Mucosa of rectum (tissue), 2 donors: Measurements from ENCODE around the gene SLITRK4.

Experiments
- H3K27ac ChIP-seq, 2 donors: one replicate each; pipeline ENCODE4 v1.7.0; 2013; ENCODE audit warnings: inconsistent platforms in 2 of 2, low read depth in 2 of 2, low read length in 2 of 2
- H3K27me3 ChIP-seq, 2 donors: one replicate each; pipeline ENCODE4 v1.7.0; 2013; ENCODE audit warnings: low read length in 2 of 2; ENCODE audit not compliant: control insufficient read depth in 2 of 2, insufficient read depth in 2 of 2
- H3K36me3 ChIP-seq, 2 donors: one replicate each; pipeline ENCODE4 v1.7.0; 2013; ENCODE audit warnings: low read length in 2 of 2; ENCODE audit not compliant: control insufficient read depth in 2 of 2, insufficient read depth in 2 of 2
- H3K4me1 ChIP-seq, 2 donors: one replicate each; pipeline ENCODE4 v1.7.0; 2013; ENCODE audit warnings: low read length in 2 of 2, mild to moderate bottlenecking in 1 of 2; ENCODE audit not compliant: control insufficient read depth in 2 of 2, insufficient read depth in 2 of 2
- H3K4me3 ChIP-seq, 2 donors: one replicate each; pipeline ENCODE4 v1.7.0; 2013; ENCODE audit warnings: low read length in 2 of 2
- H3K9ac ChIP-seq, 2 donors: one replicate each; pipeline ENCODE4 v1.7.0; 2013; ENCODE audit warnings: low read length in 2 of 2, low read depth in 1 of 2, mild to moderate bottlenecking in 1 of 2
- H3K9me3 ChIP-seq, 2 donors: one replicate each; pipeline ENCODE4 v1.7.0; 2013; ENCODE audit warnings: low read length in 2 of 2; ENCODE audit not compliant: control insufficient read depth in 2 of 2
- donor health status: healthy.
- donor health status: Normal muscosa, but diverticular disease.

SLITRK4 gene, protein sequence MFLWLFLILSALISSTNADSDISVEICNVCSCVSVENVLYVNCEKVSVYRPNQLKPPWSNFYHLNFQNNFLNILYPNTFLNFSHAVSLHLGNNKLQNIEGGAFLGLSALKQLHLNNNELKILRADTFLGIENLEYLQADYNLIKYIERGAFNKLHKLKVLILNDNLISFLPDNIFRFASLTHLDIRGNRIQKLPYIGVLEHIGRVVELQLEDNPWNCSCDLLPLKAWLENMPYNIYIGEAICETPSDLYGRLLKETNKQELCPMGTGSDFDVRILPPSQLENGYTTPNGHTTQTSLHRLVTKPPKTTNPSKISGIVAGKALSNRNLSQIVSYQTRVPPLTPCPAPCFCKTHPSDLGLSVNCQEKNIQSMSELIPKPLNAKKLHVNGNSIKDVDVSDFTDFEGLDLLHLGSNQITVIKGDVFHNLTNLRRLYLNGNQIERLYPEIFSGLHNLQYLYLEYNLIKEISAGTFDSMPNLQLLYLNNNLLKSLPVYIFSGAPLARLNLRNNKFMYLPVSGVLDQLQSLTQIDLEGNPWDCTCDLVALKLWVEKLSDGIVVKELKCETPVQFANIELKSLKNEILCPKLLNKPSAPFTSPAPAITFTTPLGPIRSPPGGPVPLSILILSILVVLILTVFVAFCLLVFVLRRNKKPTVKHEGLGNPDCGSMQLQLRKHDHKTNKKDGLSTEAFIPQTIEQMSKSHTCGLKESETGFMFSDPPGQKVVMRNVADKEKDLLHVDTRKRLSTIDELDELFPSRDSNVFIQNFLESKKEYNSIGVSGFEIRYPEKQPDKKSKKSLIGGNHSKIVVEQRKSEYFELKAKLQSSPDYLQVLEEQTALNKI

DNA sequence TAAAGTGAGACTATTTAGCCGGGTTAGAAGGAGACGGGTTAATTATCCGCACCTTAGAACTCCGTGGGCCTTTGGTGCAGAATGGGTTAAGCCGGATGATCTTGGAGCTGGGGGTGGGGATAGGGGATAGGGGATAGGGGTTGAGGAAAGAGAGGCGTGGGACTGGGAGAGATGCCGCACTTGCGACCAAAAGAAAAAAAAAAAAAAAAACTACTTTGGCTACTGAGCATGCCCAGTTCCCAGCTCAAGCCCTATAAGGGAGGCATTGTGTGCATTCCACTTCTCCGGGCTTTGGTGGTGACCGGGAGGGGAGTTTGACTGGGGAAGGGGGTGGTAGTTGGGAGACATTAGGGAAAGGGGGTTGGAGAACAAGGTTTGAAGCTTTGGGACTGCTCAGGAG, at the start of gene SLITRK4:
Gene SLITRK4 (minus strand): TSS at position 187 of the 400 bp plus-strand sequence. CDS start 4,993 bp downstream, outside the sequence.
- Histone ChIP-seq H3K27me3 (peaks cover 0 to 3% of the 10 kb centered on the region in 2 donors), H3K9ac (no peak within 1 kb of the TSS), H3K9me3 (no peaks in the 10 kb centered on the region), H3K4me3 (peak within 1 kb of the TSS in 1 of 2 donors; percentile 16), H3K36me3 (no peaks in the 10 kb centered on the region), H3K4me1 (peaks cover 0 to 2% of the 10 kb centered on the region in 2 donors), H3K27ac (no peak within 1 kb of the TSS)

- no peaks in the 10 kb centered on the region for H3K36me3 ChIP-seq
- H3K9ac ChIP-seq = no peak overlapping the region
- H3K9me3 ChIP-seq = no peaks in the 10 kb centered on the region
- no peak overlapping the region for H3K4me3 ChIP-seq
- no peaks in the 10 kb centered on the region for H3K27me3 ChIP-seq
- no peak overlapping the region for H3K27ac ChIP-seq
- H3K4me1 ChIP-seq = no peaks in the 10 kb centered on the region
Observed at GRCh38 chrX:143683486-143683885, 47.6 kb upstream of the SLITRK4 start.

DNA sequence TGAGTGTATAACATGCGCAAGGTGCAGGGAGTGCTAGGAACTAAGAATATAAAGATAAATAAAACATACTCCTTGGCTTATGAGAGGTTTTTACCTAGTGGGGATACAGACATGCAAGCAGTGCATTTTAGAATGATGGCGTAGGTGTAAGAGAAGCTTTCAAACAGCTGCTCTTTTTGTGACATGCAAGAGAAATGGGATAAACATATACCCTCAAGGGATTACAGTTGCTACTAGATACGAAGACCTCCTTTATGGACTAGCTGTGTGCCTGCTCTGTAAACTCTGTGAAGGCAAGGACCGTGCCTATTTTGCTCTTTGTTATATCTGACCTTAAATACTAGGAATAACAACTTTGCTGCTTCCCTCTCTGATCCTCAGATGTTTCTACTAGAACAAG, 39.0 kb upstream of the SLITRK4 start:
- Histone ChIP-seq H3K4me3 (no peak overlapping the region), H3K27ac (no peak overlapping the region), H3K9ac (no peak overlapping the region), H3K27me3 (no peaks in the 10 kb centered on the region), H3K36me3 (no peaks in the 10 kb centered on the region), H3K4me1 (no peaks in the 10 kb centered on the region), H3K9me3 (no peaks in the 10 kb centered on the region)

DNA sequence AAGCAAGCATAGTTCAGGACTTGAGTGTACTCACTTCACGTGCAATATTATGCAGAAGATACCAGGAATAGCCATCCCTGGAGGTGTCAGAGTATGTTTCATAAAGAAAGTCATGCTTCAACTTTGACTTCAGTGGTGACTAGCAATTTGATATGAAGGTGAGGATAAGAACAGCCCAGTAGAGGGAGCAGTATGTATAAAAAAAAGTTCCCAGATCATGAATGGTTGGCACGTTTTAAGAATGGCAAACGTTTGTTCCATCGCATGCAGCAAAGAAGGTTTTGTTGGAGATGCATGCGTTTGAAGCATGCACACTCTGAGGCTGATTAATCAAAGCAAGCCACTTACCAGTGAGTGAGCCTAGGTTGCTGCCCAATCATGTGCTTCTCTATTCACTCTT, 33.5 kb upstream of the SLITRK4 start:
- no peak overlapping the region for H3K4me3 ChIP-seq
- H3K27ac ChIP-seq = no peak overlapping the region
- H3K9ac ChIP-seq = no peak overlapping the region
- H3K4me1 ChIP-seq = no peaks in the 10 kb centered on the region
- no peaks in the 10 kb centered on the region for H3K9me3 ChIP-seq
- no peaks in the 10 kb centered on the region for H3K36me3 ChIP-seq
- no peaks in the 10 kb centered on the region for H3K27me3 ChIP-seq

DNA sequence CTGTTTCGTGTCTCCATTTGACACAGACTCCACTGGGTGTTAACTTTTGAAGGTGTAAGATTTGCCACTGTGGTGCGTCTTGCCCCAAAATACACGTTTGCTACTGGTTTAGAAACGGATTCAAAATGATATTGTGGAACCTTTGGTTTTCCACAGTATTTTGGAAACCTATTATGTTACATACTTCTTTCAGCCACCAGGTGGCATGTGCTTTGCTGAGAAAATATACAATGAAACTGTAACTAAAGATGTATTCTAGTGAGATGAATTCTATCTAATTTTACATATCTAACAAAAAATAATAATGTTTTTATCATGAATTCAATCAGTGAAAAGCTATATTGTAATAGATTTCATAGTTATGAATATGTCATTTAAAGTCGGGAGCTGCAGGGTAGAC, 28.4 kb upstream of the SLITRK4 start:
- Histone ChIP-seq H3K27me3 (no peaks in the 10 kb centered on the region), H3K4me1 (no peaks in the 10 kb centered on the region), H3K27ac (no peak overlapping the region)

GRCh38 chrX:143663755-143664154, 27.9 kb upstream of the SLITRK4 start:
- H3K9ac ChIP-seq = no peak overlapping the region
- no peak overlapping the region for H3K27ac ChIP-seq
- H3K4me1 ChIP-seq = no peaks in the 10 kb centered on the region
- H3K27me3 ChIP-seq = no peaks in the 10 kb centered on the region
- H3K9me3 ChIP-seq = no peaks in the 10 kb centered on the region
- H3K36me3 ChIP-seq = no peaks in the 10 kb centered on the region
- H3K4me3 ChIP-seq = no peak overlapping the region

More for the DNA sequence above, 28.4 kb upstream of the SLITRK4 start:
- Histone ChIP-seq H3K9me3 (no peaks in the 10 kb centered on the region), H3K9ac (no peak overlapping the region), H3K4me3 (no peak overlapping the region), H3K36me3 (no peaks in the 10 kb centered on the region)

DNA sequence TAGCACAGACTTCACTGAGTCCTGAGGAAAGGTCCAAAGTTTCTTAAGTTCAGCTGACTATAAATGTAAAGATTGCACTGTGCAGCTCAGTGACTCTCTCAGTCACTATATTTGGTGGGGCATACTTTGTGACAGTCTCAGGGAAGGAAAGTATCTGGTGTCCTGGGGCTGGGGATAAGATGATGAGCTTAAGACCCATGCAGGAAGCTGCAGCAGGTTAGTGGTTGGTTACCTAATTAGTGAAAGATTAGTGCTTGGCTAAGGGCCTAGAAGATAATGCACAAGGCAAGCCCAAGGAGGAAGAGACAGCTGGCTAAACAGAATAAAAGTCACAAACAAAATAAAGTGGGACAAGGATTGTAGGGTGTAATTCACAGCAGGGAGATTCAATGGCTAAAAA, 25.4 kb upstream of the SLITRK4 start:
- Histone ChIP-seq H3K9ac (no peak overlapping the region), H3K4me1 (no peaks in the 10 kb centered on the region), H3K4me3 (no peak overlapping the region), H3K27ac (no peak overlapping the region), H3K27me3 (no peaks in the 10 kb centered on the region), H3K9me3 (no peaks in the 10 kb centered on the region), H3K36me3 (no peaks in the 10 kb centered on the region)

- H3K36me3 ChIP-seq = no peaks in the 10 kb centered on the region
- no peak overlapping the region for H3K9ac ChIP-seq
- no peak overlapping the region for H3K4me3 ChIP-seq
- no peaks in the 10 kb centered on the region for H3K9me3 ChIP-seq
- H3K27ac ChIP-seq = no peak overlapping the region
- H3K4me1 ChIP-seq = no peaks in the 10 kb centered on the region
- no peaks in the 10 kb centered on the region for H3K27me3 ChIP-seq
Observed at GRCh38 chrX:143648705-143649104, 12.8 kb upstream of the SLITRK4 start.

DNA sequence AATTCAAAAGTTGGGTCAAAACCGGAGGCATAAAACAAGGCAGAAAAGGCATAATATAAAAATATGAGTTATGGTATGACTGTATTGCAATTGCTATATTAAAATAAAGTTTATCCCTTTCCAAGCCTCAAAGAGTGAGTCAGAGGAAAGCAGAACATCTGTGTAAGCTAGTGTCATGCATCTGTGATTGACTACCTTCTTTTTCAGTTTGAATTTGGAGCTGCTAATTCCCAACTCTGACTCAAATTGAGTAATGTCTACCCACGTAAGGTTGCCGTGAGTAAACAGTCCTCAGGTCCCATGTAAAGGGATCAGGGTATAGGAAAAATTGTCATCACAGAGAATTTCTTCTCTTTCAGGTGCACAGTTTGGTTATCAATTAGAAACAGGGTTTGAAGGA, 6.5 kb upstream of the SLITRK4 start:
- Histone ChIP-seq H3K9me3 (no peaks in the 10 kb centered on the region), H3K4me3 (no peak overlapping the region), H3K27ac (no peak overlapping the region), H3K36me3 (no peaks in the 10 kb centered on the region), H3K27me3 (no peaks in the 10 kb centered on the region), H3K9ac (no peak overlapping the region), H3K4me1 (no peaks in the 10 kb centered on the region)

GRCh38 chrX:143636831-143637230, 930 bp upstream of the SLITRK4 start:
- Histone ChIP-seq H3K9me3 (no peaks in the 10 kb centered on the region), H3K27ac (no peak overlapping the region), H3K4me3 (no peak overlapping the region), H3K9ac (no peak overlapping the region), H3K4me1 (peaks cover 0 to 2% of the 10 kb centered on the region in 2 donors), H3K36me3 (no peaks in the 10 kb centered on the region), H3K27me3 (peaks cover 0 to 3% of the 10 kb centered on the region in 2 donors)
